Vagina (tissue), 2 donors: ENCODE results near the gene CEP70. TPM values are rescaled to one million over a fixed set of nuclear protein-coding genes. Genes with fewer than 3 reads are reported as not detected.
"Not testable (repeated sequence)": the region's sequence is repeated elsewhere in the genome, so short reads cannot be mapped to it uniquely, and the experiment has no call there.

Experiments
- DNase-seq, 2 donors: peaks; one replicate each; pipeline ENCODE4 v3.0.0-alpha.2; 2017; ENCODE audit errors: extremely low spot score in 2 of 2
- H3K27ac ChIP-seq: fragments of 200-600 bp; sonication (generic); one replicate; pipeline ENCODE4 v1.5.1; 2019
- H3K27me3 ChIP-seq: fragments of 200-600 bp; sonication (generic); one replicate; pipeline ENCODE4 v1.5.1; 2019
- H3K36me3 ChIP-seq, 2 donors: fragments of 200-600 bp; sonication (generic); one replicate each; pipeline ENCODE4 v1.5.1; 2017 to 2019
- H3K4me1 ChIP-seq: fragments of 200-600 bp; sonication (generic); one replicate; pipeline ENCODE4 v1.5.1; 2019
- H3K4me3 ChIP-seq, 2 donors: fragments of 200-600 bp; sonication (generic); 1 replicate in 1 of 2; 2 replicates in 1 of 2; pipeline ENCODE4 v1.5.1; 2016 to 2019
- H3K9me3 ChIP-seq: fragments of 200-600 bp; sonication (generic); one replicate; pipeline ENCODE4 v1.5.1; 2019
- POLR2A ChIP-seq, 2 donors: fragments of 450-650 bp; IDR thresholded peaks; one replicate each; pipeline ENCODE4 v1.6.1; 2017; ENCODE audit warnings: antibody characterized with exemption in 2 of 2, mild to moderate bottlenecking in 2 of 2, moderate library complexity in 2 of 2
- POLR2AphosphoS5 ChIP-seq, 2 donors: sonication (generic); formaldehyde crosslinking; IDR thresholded peaks; one replicate each; pipeline ENCODE4 v1.9.0; 2017; ENCODE audit warnings: antibody characterized with exemption in 2 of 2, mild to moderate bottlenecking in 2 of 2, low read depth in 1 of 2; ENCODE audit not compliant: insufficient read depth in 1 of 2
- intact Hi-C: fragments of 100-400 bp; cut with DNase I; formaldehyde crosslinking; loops from one replicate; pipeline ENCODE4 v1.15.1; 2023
- total RNA-seq: library from RNA; depleted of rRNA; stranded (reverse); fragments of >200 nt; gene quantifications from one replicate; pipeline ENCODE4 v1.2.3, GENCODE V29; 2016
- TF ChIP-seq, protein P1 (sequence below), 3 experiments: fragments of 450-650 bp in 2 of 3; fragments of 200-600 bp in 1 of 3; sonication (generic) in 1 of 3; IDR thresholded peaks; one replicate each; pipeline ENCODE4 v1.5.1; 2017 to 2019; ENCODE audit warnings: antibody characterized with exemption in 3 of 3, mild to moderate bottlenecking in 2 of 3, moderate library complexity in 2 of 3

Gene CEP70
- total RNA-seq, 1 donor from 2014 or later: 31.7 TPM

DNA sequence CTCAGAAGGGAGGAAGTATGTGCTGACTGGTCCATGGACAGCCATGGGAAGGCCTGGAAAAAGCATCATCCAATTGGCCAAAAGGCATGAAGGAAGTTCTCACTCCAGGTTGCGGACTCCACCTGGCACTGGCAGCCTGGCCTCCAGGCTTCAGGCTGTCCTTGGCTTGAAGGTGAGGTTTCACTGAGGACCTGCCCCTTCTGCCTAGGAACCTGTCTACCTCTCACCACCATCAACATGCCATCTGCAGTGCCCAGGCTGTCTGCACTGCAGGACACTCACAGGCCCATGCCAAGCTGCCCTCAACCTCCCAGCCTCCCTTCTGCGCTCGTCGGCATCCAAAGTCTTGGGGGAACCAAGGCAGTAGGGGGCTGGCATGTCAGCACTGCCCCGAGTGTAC, 51.1 kb downstream of the CEP70 start:
- no peak overlapping the region for H3K27ac ChIP-seq
- intact Hi-C loops: no loop called here
- DNase-seq: no peak
- TF ChIP-seq POLR2A (IDR thresholded peaks at IDR 0.05) (no peak), POLR2AphosphoS5 (IDR thresholded peaks at IDR 0.05; ENCODE audit: insufficient read depth in 1 of 2, low read depth in 1 of 2) (no peak)
- TF ChIP-seq, protein P1, sequence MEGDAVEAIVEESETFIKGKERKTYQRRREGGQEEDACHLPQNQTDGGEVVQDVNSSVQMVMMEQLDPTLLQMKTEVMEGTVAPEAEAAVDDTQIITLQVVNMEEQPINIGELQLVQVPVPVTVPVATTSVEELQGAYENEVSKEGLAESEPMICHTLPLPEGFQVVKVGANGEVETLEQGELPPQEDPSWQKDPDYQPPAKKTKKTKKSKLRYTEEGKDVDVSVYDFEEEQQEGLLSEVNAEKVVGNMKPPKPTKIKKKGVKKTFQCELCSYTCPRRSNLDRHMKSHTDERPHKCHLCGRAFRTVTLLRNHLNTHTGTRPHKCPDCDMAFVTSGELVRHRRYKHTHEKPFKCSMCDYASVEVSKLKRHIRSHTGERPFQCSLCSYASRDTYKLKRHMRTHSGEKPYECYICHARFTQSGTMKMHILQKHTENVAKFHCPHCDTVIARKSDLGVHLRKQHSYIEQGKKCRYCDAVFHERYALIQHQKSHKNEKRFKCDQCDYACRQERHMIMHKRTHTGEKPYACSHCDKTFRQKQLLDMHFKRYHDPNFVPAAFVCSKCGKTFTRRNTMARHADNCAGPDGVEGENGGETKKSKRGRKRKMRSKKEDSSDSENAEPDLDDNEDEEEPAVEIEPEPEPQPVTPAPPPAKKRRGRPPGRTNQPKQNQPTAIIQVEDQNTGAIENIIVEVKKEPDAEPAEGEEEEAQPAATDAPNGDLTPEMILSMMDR (IDR thresholded peaks at IDR 0.05): no peak
- H3K36me3 ChIP-seq: peaks cover 0 to 68% of the 10 kb centered on the region in 2 donors
- H3K4me1 ChIP-seq: no peaks in the 10 kb centered on the region
- H3K4me3 ChIP-seq: no peak overlapping the region
- no peaks in the 10 kb centered on the region for H3K27me3 ChIP-seq
- H3K9me3 ChIP-seq: peaks cover 31% of the 10 kb centered on the region

DNA sequence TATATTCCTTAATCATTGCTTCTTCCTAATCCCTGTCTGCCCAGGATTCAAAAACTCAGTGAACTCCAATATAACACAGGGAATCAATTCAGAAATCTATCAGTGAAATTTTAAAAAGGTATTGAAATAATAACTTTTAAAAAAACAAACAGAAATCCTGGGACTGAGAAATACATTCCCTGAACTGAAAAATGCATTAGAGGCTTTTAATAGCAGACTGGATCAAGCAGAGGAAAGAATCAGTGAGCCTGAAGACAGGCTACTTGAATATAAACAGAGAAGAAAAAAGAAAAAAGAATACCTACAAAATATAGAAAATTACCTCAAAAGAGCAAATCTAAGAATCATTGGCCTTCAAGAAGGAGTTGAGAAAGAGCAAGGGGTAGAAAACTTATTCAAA, 54.7 kb downstream of the CEP70 start:
- Histone ChIP-seq H3K27me3 (no peaks in the 10 kb centered on the region), H3K36me3 (peaks cover 0 to 34% of the 10 kb centered on the region in 2 donors), H3K27ac (no peak overlapping the region), H3K4me3 (no peak overlapping the region), H3K9me3 (peaks cover 22% of the 10 kb centered on the region), H3K4me1 (no peaks in the 10 kb centered on the region)
- intact Hi-C loops: no loop called here
- no peak for DNase-seq
- TF ChIP-seq, protein P1 (IDR thresholded peaks at IDR 0.05): no peak
- TF ChIP-seq POLR2A (IDR thresholded peaks at IDR 0.05): no peak
- TF ChIP-seq POLR2AphosphoS5 (IDR thresholded peaks at IDR 0.05; ENCODE audit: insufficient read depth in 1 of 2, low read depth in 1 of 2): no peak

DNA sequence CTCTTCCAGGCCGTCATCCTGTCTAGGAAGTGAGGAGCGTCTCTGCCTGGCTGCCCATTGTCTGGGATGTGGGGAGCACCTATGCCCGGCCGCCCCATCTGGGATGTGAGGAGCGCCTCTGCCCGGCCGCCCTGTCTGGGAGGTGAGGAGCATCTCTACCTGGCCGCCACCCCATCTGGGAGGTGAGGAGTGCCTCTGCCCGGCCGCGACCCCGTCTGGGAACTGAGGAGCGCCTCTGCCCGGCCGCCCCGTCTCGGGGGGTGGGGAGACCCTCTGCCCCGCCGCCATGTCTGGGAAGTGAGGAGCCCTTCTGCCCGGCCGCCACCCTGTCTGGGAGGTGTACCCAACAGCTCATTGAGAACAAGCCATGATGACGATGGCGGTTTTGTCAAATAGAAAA, 72.6 kb downstream of the CEP70 start:
- H3K4me1 ChIP-seq, H3K27me3 ChIP-seq, H3K9me3 ChIP-seq, DNase-seq, H3K27ac ChIP-seq, H3K4me3 ChIP-seq, intact Hi-C loops: not testable (repeated sequence)
- peaks cover 0 to 29% of the 10 kb centered on the region in 2 donors for H3K36me3 ChIP-seq

DNA sequence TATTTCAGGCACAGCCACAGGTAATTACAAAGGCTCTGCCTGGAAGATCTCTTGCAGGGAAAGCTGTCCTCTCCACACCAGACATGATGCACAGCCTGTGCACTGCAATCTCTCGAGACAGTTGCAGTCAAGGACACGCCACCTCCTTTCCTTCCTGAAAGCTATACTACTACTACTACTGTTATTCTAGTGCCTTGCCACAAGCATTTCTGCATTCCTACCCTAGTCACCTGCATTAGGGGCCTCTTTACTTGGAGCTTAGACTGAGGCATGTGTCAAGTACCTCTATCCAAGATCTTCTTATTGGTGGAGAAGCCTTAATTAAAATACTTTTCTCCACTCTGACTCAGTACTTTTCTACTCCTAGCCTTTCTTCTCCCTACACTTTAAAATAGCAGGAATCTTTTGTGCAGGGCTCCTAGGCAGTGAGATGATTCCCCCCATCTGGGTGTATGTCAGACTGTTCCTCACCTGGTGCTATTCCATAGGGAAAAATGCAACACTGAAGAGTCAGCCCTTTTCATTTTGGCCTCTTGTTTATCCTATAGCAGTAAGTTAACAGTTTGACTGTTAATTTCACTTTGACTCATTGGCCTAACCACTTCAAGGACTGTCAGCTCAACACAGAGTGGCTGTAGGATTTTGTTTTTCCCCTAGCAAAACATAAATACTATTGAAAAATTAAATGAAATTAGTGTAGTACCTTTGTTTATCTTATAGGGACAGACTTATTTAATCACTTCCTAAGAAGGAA, 80.8 kb downstream of the CEP70 start:
- Histone ChIP-seq H3K4me3 (no peak overlapping the region), H3K27me3 (no peaks in the 10 kb centered on the region), H3K36me3 (peaks cover 0 to 12% of the 10 kb centered on the region in 2 donors), H3K4me1 (no peaks in the 10 kb centered on the region), H3K27ac (no peak overlapping the region), H3K9me3 (no peaks in the 10 kb centered on the region)
- TF ChIP-seq, protein P1 (IDR thresholded peaks at IDR 0.05): no peak
- TF ChIP-seq POLR2AphosphoS5 (IDR thresholded peaks at IDR 0.05; ENCODE audit: insufficient read depth in 1 of 2, low read depth in 1 of 2): no peak
- no peak for TF ChIP-seq POLR2A (IDR thresholded peaks at IDR 0.05)
- intact Hi-C loops: no loop called here
- no peak for DNase-seq

DNA sequence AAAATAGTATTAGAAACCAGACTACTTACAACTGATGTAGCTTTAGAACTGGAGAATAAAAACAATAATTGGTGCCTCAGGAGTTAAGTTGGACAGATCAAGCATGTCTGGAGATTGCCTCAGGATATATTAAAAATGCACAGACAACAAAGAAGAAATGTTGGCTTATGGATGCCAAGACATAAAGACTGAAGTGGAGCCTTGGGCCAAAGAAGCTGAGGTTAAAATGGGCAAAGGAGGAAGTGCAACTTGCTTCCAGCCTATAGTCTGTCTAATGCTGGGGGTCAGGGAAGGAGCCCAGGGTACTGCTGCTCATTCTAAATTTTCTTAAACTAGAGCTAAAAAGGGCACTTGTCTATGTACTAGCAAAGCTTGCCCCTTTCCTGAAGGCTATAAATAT, 82.1 kb downstream of the CEP70 start:
- Histone ChIP-seq H3K9me3 (no peaks in the 10 kb centered on the region), H3K27me3 (no peaks in the 10 kb centered on the region), H3K27ac (no peak overlapping the region), H3K36me3 (no peaks in the 10 kb centered on the region), H3K4me3 (no peak overlapping the region), H3K4me1 (no peaks in the 10 kb centered on the region)
- TF ChIP-seq, protein P1 (IDR thresholded peaks at IDR 0.05): no peak
- intact Hi-C loops: no loop called here
- no peak for DNase-seq
